Stimulated activated CD8-positive, alpha-beta memory T cell treated with anti-CD3 and anti-CD28 coated beads, Interleukin-2, amount 100 ng/mL, for 1 hour (primary cell): ENCODE results near the gene LECT2.

Experiments used
- DNase-seq, 2 donors: peaks; one replicate each; pipeline ENCODE4 v3.0.0-alpha.2; 2020; ENCODE audit warnings: low read depth in 2 of 2

The LECT2 gene

DNA sequence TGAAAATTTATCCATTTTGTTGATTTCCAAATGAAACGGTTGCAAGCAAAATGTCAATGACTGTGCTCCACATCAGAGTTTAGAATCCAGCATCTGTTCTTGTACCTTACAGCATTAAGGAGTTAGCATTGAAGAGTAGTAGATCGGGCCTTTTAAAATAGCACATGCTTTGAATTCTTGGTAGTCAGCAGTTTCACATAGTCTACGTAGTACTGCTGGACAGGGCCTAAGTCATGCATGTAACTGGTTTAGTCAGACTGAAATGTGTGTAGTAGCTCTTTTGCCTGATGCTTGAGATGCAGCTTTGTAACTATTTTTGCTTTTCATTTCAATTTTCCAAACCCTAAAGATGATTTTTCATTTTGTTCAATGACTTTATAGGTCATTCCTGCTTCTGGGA is 19.8 kb downstream of the LECT2 start:
- no peak for DNase-seq

DNA sequence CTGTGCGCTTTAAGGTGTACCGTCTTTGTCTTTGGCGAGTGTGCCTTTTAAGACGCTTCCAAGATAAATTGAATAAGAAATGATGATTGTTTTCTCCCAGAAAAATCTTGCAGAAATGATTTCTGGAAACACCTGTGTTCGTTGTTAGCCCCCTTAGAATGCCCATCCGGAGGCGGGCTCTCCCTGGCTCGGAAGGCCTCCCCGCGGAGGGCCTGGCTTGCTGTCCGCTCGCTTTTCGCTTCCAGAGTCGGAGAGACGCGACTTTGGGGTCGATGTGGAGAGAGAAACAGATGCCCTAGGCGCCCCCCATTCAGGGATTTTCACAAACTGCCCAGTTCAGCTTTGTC is 23.9 kb downstream of the LECT2 start:
- no peak for DNase-seq

- DNase-seq = no peak
Measured at GRCh38 chr5:135930029-135930948, 24.5 kb downstream of the LECT2 start.

DNA sequence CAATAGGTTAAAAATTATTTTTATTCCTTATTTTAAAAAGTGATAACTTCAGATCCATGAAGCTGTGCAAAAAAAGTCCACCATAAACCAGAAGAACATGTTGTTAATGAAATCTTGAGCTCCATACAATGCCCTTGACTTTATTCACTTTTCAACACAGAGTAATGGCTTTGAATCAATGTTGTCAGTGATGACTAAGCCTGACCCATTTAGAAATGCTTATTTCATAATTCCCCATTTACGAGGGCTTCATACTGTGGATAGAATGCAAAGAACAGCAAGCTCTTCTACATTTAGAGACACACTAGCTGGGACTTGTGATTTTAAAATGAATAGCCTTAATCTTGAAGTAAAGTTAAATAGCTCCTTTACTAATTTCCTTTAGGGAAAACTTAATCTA is 33.4 kb downstream of the LECT2 start:
- DNase-seq = no peak

DNA sequence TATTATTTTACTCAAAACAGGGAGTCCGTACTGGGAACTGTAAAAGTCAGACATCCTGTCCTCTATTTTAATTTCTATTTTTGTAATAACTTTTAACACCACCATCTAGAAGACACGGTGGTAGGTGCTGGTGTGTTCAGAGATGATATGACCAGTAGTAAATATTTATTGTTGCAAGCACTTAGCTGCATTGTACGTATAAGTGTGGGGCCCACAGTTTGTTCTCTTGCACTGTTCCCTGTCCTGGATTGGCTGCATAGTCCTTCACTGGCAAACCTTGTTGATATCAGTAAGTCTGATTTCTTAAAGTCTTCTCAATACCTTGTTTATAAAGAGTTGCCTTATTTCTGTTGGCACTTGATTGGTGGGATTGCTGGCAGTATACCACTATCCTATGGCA is 34.6 kb downstream of the LECT2 start:
- no peak for DNase-seq

GRCh38 chr5:135916638-135917263 is 38.0 kb downstream of the LECT2 start:
- DNase-seq = no peak

- no peak for DNase-seq
Measured at GRCh38 chr5:135915466-135916001, 39.2 kb downstream of the LECT2 start.

GRCh38 chr5:135913713-135914626 is 40.8 kb downstream of the LECT2 start:
- no peak for DNase-seq

- DNase-seq = no peak
Measured at GRCh38 chr5:135905144-135905543, 49.6 kb downstream of the LECT2 start.

GRCh38 chr5:135901633-135902032 is 53.1 kb downstream of the LECT2 start:
- no peak for DNase-seq

GRCh38 chr5:135900276-135900675 is 54.5 kb downstream of the LECT2 start:
- no peak for DNase-seq

- no peak for DNase-seq
Measured at GRCh38 chr5:135898651-135899050, 56.1 kb downstream of the LECT2 start.
